Retinal pigment epithelial cell (primary cell): ENCODE data around the gene NFIB.

Experiments used
- DNase-seq: peaks from one replicate; pipeline ENCODE4 v3.0.0-alpha.2; 2010; ENCODE audit warnings: low read depth
- H3K4me3 ChIP-seq: 2 replicates; pipeline ENCODE4 v1.5.1; 2011; ENCODE audit warnings: mild to moderate bottlenecking, low read length, control low read depth, moderate library complexity
- CTCF ChIP-seq: conservative IDR thresholded peaks from 2 replicates; pipeline ENCODE4 v1.5.1; 2011; ENCODE audit warnings: low read depth, low read length, control low read depth, inconsistent platforms

The NFIB gene

GRCh38 chr9:14071484-14071883 lies 242.5 kb downstream of the NFIB start:
- peak; percentile 6 for TF ChIP-seq CTCF
- no peak for DNase-seq
- no peak overlapping the region for H3K4me3 ChIP-seq

DNA sequence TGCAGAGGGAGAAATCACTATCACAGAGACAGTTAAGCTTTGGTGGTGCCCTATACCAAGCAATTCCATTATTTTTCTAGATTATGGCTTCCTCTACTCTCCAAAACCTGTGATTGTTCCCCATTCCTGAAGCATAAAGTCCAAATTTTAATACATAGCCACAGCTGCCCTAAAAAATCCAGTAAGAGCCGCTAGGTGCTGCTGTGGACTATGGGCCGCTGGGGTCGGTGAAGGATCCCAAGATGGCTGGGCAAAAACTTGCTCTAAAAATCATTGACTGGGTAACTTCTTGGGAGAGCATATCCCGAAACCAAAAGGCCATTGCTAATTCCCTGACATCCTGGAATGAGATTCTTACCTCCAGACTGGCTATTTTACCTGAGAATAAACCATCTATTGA lies 245.3 kb downstream of the NFIB start:
- no peak overlapping the region for H3K4me3 ChIP-seq
- TF ChIP-seq CTCF = no peak
- DNase-seq = no peak

DNA sequence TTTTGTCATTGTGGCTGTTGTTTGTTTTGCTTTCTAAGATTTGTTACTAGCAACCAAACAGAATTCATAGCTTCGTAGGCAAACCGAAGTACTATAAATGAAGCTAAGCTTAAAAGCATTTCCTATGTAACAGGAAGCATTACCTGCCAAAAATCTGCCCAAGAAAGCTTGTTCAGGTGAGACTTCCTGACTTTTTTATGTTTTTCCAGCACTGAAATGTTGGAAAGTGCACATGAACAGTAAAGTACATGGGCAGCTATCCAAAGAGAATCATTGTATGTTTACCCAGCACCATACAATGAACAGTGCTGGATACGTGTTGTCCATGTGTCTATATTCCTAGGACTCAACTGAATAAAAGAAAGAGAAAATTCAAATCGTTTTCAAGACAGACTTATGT lies 247.1 kb downstream of the NFIB start:
- no peak for TF ChIP-seq CTCF
- no peak overlapping the region for H3K4me3 ChIP-seq
- no peak for DNase-seq

DNA sequence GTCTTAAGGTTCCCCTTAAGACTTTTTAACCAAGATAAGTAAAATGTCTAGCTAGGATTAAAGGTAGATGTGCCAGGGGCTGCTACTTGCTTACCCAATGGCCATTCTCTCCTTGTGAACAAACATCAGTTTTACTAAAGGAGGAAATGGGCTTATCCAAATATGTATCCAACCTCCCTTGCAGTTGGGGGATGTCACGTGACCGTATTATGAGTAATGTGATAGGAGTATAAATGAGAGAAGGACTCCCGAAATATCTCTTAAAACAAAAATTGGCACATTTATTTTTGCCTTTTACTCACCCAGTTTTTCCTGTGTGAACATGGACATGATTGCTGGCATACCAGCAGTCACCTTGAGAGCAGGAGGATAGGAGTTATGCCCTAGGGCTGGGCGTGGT lies 247.9 kb downstream of the NFIB start:
- H3K4me3 ChIP-seq = no peak overlapping the region
- DNase-seq = no peak
- TF ChIP-seq CTCF = no peak

GRCh38 chr9:14064940-14065339 lies 249.0 kb downstream of the NFIB start:
- no peak for TF ChIP-seq CTCF
- H3K4me3 ChIP-seq = no peak overlapping the region
- no peak for DNase-seq

DNA sequence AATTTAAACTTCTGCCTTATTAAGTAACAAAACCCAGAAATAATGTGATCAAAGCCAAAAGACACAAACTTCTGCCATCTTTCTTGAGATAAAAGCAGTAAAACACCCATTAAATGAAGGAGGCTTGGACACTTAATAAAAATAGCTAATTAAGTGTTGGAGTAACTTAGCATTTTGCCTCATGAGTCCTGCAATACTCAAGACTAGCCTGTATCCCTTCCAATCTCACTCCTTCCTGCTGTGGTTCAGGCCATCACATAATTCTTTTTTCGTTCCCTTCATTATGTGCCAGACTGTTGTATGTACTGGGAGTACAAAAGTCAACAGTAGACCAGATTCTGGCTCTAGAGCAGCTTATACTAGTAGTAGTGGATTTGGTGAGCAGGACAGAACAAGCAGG lies 250.2 kb downstream of the NFIB start:
- DNase-seq = no peak
- TF ChIP-seq CTCF = no peak
- H3K4me3 ChIP-seq = no peak overlapping the region

- no peak for TF ChIP-seq CTCF
- DNase-seq = peak; percentile 48
- H3K4me3 ChIP-seq = no peak overlapping the region
These were observed 251.2 kb downstream of the NFIB start for GRCh38 chr9:14062586-14063221.
